Kidney glomerular epithelial cell (primary cell): Measurements from ENCODE around the gene GRAMD4.

Experiments
- DNase-seq: peaks from one replicate; lab custom pipeline; 2025; lab: John Stamatoyannopoulos, UW

Gene GRAMD4

GRCh38 chr22:46673662-46674236 lies 53.6 kb downstream of the GRAMD4 start:
- no peak for DNase-seq

GRCh38 chr22:46674367-46674781 lies 54.2 kb downstream of the GRAMD4 start:
- DNase-seq = no peak

GRCh38 chr22:46674906-46675305 lies 54.7 kb downstream of the GRAMD4 start:
- no peak for DNase-seq

- no peak for DNase-seq
These were observed 55.3 kb downstream of the GRAMD4 start for GRCh38 chr22:46675479-46675878.

- no peak for DNase-seq
These were observed 55.8 kb downstream of the GRAMD4 start for GRCh38 chr22:46675938-46676337.

- no peak for DNase-seq
These were observed 56.3 kb downstream of the GRAMD4 start for GRCh38 chr22:46676479-46676878.

- no peak for DNase-seq
These were observed 56.7 kb downstream of the GRAMD4 start for GRCh38 chr22:46676881-46677280.

GRCh38 chr22:46677323-46678002 lies 57.3 kb downstream of the GRAMD4 start:
- DNase-seq = no peak

GRCh38 chr22:46678003-46678657 lies 57.9 kb downstream of the GRAMD4 start:
- no peak for DNase-seq

GRCh38 chr22:46678785-46679700 lies 58.9 kb downstream of the GRAMD4 start:
- no peak for DNase-seq

GRCh38 chr22:46679706-46680269 lies 59.6 kb downstream of the GRAMD4 start:
- DNase-seq = no peak

GRCh38 chr22:46681010-46681409 lies 60.8 kb downstream of the GRAMD4 start:
- no peak for DNase-seq

GRCh38 chr22:46682011-46682731 lies 62.0 kb downstream of the GRAMD4 start:
- DNase-seq = no peak

- no peak for DNase-seq
These were observed 64.5 kb downstream of the GRAMD4 start for GRCh38 chr22:46684706-46685105.

GRCh38 chr22:46686221-46687047 lies 66.2 kb downstream of the GRAMD4 start:
- no peak for DNase-seq

- no peak for DNase-seq
These were observed 66.9 kb downstream of the GRAMD4 start for GRCh38 chr22:46687048-46687444.

- no peak for DNase-seq
These were observed 67.3 kb downstream of the GRAMD4 start for GRCh38 chr22:46687460-46687859.

- no peak for DNase-seq
These were observed 68.8 kb downstream of the GRAMD4 start for GRCh38 chr22:46688949-46689348.

- DNase-seq = no peak
These were observed 70.0 kb downstream of the GRAMD4 start for GRCh38 chr22:46690146-46690545.

- DNase-seq = no peak
These were observed 71.4 kb downstream of the GRAMD4 start for GRCh38 chr22:46691571-46691970.
